ENCODE measurements around the gene GTF2I. TPM values are rescaled to one million over a fixed set of nuclear protein-coding genes. Genes with fewer than 3 reads are reported as not detected.
"Not testable (repeated sequence)": the region's sequence is repeated elsewhere in the genome, so short reads cannot be mapped to it uniquely, and the experiment has no call there.

The GTF2I gene
- total RNA-seq, 3 donors from 2014 or later: 161 to 195 (median 181) TPM

DNA sequence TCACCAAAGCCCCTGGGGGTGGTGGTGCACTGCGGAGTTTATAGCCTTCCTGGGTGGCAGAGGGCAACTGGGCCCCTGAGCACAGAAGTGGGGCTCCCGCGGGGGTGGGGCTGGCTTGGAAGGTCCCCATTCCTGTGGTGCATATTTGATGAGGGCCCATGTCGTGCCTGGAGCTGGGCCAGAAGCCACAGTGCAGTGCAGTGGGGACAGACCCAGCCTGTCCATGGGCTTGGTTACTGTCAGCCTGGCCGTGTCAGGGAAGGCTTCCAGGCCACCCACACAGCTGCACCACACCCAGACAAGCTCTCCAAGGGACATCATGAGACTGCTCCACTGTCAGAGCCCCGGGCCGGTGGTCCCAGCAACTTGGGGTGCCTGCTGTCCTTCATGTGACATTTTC is 109.0 kb downstream of the GTF2I start:
- not testable (repeated sequence) for H3K4me1 Mint-ChIP-seq (ENCODE audit: low read depth); H3K4me3 Mint-ChIP-seq; H3K27me3 Mint-ChIP-seq (ENCODE audit: low read depth); ATAC-seq; DNase-seq; H3K9me3 Mint-ChIP-seq; H3K36me3 Mint-ChIP-seq (ENCODE audit: insufficient read depth)

DNA sequence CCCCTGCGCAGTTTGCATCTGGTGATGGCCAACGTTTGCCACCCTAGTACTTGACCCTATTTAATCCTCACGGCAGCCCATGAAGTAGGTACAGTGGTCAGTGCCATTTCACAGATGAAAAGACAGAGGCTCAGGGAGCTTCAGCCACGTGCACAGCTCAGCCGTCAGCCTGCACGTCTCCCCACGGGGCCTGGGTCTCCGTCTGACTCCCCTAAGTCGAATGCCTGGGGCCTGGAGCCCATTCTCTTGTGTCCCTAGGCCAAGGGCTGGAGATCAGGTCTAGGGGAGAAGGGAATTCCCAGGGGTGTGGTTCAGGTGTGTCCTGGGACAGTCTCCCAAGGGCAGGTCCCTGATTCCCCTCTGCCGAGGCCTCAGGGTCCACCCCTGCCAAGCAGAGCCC is 109.5 kb downstream of the GTF2I start:
- H3K4me3 Mint-ChIP-seq; H3K9me3 Mint-ChIP-seq; H3K4me1 Mint-ChIP-seq (ENCODE audit: low read depth); H3K27me3 Mint-ChIP-seq (ENCODE audit: low read depth); H3K36me3 Mint-ChIP-seq (ENCODE audit: insufficient read depth); DNase-seq; ATAC-seq: not testable (repeated sequence)

DNA sequence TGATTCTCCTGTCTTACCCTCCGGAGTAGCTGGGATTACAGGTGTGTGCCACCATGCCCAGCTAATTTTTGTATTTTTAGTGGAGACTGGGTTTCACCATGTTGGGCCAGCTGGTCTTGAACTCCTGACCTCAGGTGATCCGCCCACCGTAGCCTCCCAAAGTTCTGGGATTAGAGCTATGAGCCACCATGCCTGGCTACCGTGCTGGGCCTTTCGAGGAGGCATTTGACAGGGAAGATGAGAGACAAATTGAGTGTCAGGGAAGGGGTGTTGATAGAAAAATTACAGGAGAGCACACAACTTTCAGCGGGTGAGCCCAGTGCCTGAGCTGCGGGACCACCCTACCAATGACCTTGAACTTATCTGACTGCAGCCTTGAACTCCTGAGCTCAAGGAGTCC is 112.5 kb downstream of the GTF2I start:
- not testable (repeated sequence) for H3K4me3 Mint-ChIP-seq; H3K27me3 Mint-ChIP-seq (ENCODE audit: low read depth); DNase-seq; H3K4me1 Mint-ChIP-seq (ENCODE audit: low read depth); H3K36me3 Mint-ChIP-seq (ENCODE audit: insufficient read depth); ATAC-seq; H3K9me3 Mint-ChIP-seq

DNA sequence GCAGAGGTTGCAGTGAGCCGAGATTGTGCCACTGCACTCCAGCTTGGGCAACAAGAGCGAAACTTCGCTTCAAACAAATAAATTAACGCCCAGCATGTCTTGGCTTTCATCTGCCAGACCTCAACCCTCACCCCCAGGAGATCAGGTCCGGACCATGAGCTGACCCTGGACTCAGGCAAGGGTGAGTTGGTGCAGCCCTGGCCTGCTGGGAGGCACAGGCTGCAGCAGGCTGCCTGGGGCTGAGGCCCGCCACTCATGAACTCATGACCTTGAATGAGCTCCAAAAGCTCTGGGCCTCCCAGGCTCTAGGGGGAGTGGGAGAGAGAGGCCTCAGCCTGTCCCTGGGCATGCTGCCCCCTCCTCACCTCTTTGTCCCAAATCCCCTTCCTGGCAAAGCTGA is 114.6 kb downstream of the GTF2I start:
- H3K27me3 Mint-ChIP-seq (ENCODE audit: low read depth); DNase-seq; ATAC-seq; H3K9me3 Mint-ChIP-seq; H3K4me3 Mint-ChIP-seq; H3K36me3 Mint-ChIP-seq (ENCODE audit: insufficient read depth); H3K4me1 Mint-ChIP-seq (ENCODE audit: low read depth): not testable (repeated sequence)

DNA sequence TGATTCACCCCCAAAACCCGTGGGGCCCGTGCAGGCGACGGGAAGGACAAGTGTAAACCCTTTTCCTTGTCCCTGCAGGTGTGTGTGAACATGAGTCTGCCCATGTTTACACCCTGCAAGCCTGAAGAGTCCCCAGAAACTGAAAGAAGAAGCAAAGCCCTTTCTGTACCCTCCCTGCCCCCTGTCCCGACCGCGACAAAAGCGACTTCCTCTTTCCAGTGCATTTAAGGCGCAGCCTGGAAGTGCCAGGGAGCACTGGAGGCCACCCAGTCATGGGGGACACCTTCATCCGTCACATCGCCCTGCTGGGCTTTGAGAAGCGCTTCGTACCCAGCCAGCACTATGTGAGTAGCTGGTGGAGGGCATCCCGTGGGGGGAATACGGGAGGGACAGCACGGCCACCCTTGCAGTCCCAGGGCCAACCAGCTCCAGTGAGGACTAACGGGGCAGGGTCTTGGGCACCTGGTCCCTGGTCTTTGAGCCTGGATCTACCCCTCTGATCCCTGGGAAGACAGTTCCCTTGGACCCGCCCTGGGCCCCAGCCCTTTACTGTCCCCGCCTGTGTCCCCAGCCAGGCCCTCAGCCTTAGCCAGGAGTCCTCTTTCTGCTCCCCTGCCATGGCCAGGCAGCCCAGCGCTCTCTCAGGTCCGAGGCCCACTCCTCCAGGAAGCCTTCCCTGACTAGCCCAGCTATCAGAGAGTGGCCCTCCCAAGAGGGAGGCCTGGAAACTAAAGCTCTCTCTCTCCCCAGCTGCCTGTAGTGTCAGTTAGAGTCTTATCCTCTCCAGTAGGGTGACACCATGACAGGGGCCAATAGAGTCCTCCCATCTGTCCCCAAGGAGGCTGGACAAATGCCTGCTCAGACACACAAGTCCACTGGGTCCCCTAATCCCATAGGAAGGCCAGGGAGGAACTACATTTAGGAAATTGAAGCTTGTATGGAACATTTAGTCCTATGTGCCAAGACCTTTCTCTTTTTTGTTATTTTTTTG is 116.5 kb downstream of the GTF2I start, which contains the start of gene NCF1:
Gene NCF1 (plus strand): TSS at position 252 of the 991 bp plus-strand sequence. CDS start 21 bp downstream, at position 273.
- ATAC-seq: peak in 1 of 2 donors; percentile 48
- H3K27me3 Mint-ChIP-seq (ENCODE audit: low read depth); H3K4me1 Mint-ChIP-seq (ENCODE audit: low read depth); H3K36me3 Mint-ChIP-seq (ENCODE audit: insufficient read depth); H3K9me3 Mint-ChIP-seq; DNase-seq; H3K4me3 Mint-ChIP-seq: not testable (repeated sequence)

DNA sequence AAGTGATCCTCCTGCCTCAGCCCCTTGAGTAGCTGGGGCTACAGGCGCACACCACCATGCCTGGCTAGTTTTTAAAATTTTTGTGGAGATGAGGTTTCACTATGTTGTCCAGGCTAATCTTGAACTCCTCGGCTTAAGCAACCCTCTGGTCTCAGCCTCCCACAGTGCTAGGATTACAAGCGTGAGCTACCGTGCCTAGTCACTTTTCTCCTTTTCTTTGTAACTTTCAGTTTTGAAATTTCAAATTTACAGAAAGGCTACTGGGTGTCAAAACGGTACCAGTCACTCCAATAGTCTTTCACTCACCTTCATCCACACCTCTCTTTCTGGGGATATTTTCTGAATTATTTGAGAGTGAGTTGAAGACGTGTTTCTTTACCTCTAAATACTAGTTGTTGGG is 117.6 kb downstream of the GTF2I start:
- not testable (repeated sequence) for H3K9me3 Mint-ChIP-seq; DNase-seq; H3K36me3 Mint-ChIP-seq (ENCODE audit: insufficient read depth); H3K4me3 Mint-ChIP-seq; H3K4me1 Mint-ChIP-seq (ENCODE audit: low read depth); H3K27me3 Mint-ChIP-seq (ENCODE audit: low read depth)
- peak in 1 of 2 donors; percentile 69 for ATAC-seq

DNA sequence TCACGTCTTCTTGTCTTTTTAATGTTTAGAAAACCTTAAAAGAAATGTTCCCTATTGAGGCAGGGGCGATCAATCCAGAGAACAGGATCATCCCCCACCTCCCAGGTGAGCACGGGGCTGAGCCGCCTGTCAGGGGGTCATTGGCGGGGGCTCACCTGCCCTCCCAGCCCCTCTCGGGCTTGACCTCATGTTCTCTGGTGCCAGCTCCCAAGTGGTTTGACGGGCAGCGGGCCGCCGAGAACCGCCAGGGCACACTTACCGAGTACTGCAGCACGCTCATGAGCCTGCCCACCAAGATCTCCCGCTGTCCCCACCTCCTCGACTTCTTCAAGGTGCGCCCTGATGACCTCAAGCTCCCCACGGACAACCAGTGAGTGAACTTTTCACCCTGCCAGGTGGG is 121.5 kb downstream of the GTF2I start:
- not testable (repeated sequence) for DNase-seq, ATAC-seq

DNA sequence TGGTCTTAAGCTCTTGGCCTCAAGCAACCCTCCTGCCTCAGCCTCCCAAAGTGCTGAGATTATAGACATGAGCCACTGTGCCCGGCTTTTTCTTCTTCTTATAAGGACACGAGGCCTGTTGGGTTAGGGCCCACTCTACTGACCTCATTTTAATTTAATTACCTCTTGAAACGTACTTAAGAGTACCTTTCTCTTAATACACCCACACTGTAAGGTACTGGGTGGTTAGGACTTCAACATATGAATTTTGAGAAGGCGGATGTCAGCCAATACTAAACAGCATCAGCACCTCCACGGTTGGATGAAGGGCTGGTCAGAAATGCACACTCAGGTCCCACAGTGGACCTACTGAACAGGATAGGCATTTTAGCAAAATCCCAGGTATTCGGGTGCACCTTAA is 124.2 kb downstream of the GTF2I start:
- not testable (repeated sequence) for ATAC-seq; H3K36me3 Mint-ChIP-seq (ENCODE audit: insufficient read depth); DNase-seq; H3K4me1 Mint-ChIP-seq (ENCODE audit: low read depth); H3K27me3 Mint-ChIP-seq (ENCODE audit: low read depth); H3K4me3 Mint-ChIP-seq; H3K9me3 Mint-ChIP-seq

More for the DNA sequence above, 121.5 kb downstream of the GTF2I start:
- H3K9me3 Mint-ChIP-seq; H3K4me3 Mint-ChIP-seq; H3K4me1 Mint-ChIP-seq (ENCODE audit: low read depth); H3K27me3 Mint-ChIP-seq (ENCODE audit: low read depth); H3K36me3 Mint-ChIP-seq (ENCODE audit: insufficient read depth): not testable (repeated sequence)

DNA sequence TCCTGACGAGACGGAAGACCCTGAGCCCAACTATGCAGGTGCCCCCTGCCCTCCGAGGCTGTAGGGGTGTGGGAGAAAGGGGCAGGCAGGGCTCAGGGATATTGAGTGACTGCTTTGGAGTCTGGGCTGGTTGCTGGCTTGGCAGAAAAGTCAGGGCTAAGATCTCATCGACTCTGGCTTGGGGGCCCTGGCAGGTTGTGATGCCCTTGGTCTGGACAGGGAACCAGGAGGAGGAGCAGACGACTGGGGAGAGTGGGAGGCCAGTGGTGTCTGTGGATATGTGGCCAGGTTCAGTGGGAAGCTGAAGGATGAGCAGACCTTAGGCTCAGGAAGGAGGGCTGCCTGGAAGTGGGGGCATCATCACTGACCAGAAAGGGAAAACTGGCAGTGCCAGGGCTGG is 126.1 kb downstream of the GTF2I start:
- H3K4me1 Mint-ChIP-seq (ENCODE audit: low read depth); H3K36me3 Mint-ChIP-seq (ENCODE audit: insufficient read depth); H3K27me3 Mint-ChIP-seq (ENCODE audit: low read depth); H3K9me3 Mint-ChIP-seq; DNase-seq; H3K4me3 Mint-ChIP-seq; ATAC-seq: not testable (repeated sequence)

DNA sequence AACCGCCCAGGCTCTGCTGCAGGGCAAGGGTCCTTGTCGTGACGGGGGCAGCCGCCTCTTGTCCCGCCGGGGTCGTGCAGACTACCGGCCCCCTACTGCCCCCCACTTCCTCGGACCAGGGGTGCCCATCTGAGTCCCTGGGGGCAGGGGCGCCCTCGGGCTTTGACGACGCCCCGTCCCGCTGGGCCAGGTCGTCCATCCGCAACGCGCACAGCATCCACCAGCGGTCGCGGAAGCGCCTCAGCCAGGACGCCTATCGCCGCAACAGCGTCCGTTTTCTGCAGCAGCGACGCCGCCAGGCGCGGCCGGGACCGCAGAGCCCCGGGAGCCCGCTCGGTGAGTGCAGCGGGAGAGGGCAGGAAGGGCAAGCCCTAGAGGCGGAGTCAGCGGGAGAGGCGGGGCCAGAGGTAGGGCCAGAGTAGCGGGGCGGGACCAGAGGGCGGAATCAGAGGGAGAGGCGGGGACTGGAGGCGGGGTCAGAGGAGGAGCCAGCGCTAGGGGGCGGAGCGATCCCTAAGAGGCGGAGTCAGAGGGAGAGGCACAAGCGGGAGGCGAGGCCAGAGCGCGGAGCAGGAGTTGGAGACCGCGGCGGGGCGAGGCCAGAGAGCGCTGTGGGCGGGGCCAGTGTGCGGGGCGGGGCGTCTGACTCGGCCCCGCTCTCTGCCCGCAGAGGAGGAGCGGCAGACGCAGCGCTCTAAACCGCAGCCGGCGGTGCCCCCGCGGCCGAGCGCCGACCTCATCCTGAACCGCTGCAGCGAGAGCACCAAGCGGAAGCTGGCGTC is 131.0 kb downstream of the GTF2I start:
- not testable (repeated sequence) for H3K9me3 Mint-ChIP-seq; H3K4me3 Mint-ChIP-seq; H3K27me3 Mint-ChIP-seq (ENCODE audit: low read depth); H3K36me3 Mint-ChIP-seq (ENCODE audit: insufficient read depth); H3K4me1 Mint-ChIP-seq (ENCODE audit: low read depth)
- DNase-seq (peak; percentile 96), ATAC-seq (peak; percentile 90 to 94)

DNA sequence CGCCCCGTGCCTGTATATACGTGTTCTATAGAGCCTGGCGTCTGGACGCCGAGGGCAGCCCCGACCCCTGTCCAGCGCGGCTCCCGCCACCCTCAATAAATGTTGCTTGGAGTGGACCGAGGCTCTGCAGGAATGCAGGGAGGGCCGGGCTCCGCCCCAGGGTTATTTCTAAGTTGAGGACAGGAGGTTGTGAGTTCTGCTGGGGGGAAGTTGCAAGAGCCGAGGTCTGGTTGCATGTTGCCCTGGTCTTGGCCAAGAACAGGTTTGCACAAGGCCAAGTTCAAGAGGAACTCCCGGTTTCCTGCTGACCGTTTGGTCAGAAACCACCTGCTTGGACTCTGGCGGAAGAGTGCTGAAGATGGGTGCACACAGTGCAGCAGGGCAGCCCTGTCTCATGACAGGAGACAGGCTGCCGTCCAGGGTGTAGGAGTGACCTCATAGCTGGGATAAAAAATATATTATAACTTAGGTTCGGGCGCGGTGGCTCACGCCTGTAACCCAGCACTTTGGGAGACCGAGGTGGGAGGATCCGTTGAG is 131.8 kb downstream of the GTF2I start:
- H3K4me3 Mint-ChIP-seq: not testable (repeated sequence)

DNA sequence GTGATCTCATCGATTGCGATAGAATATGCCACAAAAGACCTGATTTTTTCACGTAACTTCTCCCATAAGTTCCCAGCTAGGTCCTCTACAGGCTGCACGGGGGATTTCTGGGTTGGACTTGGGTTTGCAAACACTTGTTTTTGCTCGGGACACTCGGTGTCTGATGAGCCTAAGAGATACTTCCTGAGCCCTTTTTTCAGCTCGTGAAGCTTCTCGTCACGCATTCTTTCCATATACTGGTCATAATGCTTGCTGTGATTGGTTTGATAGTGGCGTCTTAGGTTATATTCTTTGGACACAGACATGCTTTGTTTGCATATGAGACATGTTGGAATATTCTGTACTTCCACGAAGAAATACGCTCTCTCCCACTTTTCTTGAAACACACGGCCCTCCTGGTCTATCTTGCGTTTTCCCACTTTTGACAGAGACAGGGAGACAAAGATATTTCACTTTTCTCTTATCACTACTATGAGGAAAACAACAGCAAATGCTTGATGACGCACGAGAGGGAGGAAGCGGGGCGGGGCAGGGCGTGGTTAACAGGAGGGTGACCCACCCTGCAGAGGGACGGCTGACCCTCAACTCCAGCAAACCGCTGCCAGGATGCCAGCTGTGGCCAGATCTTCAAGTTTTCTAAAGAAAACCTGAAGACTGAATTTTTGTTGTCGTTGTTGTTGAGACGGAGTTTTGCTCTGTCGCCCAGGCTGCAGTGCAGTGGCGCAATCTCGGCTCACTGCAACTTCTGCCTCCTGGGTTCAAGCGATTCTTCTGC is 140.5 kb downstream of the GTF2I start:
- not testable (repeated sequence) for H3K9me3 Mint-ChIP-seq; H3K27me3 Mint-ChIP-seq (ENCODE audit: low read depth); H3K4me1 Mint-ChIP-seq (ENCODE audit: low read depth); DNase-seq; H3K4me3 Mint-ChIP-seq; H3K36me3 Mint-ChIP-seq (ENCODE audit: insufficient read depth)
- ATAC-seq: peak in 1 of 2 donors; percentile 4

More for the DNA sequence above, 131.8 kb downstream of the GTF2I start:
- H3K4me1 Mint-ChIP-seq (ENCODE audit: low read depth); H3K27me3 Mint-ChIP-seq (ENCODE audit: low read depth); ATAC-seq; H3K36me3 Mint-ChIP-seq (ENCODE audit: insufficient read depth); H3K9me3 Mint-ChIP-seq; DNase-seq: not testable (repeated sequence)

DNA sequence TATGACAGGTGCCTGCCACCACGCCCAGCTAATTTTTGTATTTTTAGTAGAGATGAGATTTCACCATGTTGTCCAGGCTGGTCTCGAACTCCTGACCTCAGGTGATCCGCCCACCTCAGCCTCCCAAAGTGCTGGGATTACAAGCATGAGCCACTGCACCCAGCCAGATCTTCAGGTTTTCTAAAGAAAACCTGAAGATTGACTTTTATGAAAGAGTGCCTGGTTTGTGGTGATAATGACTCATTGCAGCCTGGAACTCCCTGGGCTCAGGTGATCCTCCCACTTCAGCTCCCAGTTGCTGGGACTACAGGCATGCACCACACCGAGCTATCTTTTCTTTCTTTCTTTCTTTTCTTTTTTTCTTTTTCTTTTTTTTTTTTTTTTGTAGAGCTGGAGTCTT is 141.1 kb downstream of the GTF2I start:
- not testable (repeated sequence) for H3K4me1 Mint-ChIP-seq (ENCODE audit: low read depth); H3K4me3 Mint-ChIP-seq; DNase-seq; H3K36me3 Mint-ChIP-seq (ENCODE audit: insufficient read depth); H3K27me3 Mint-ChIP-seq (ENCODE audit: low read depth); H3K9me3 Mint-ChIP-seq
- ATAC-seq: peak; percentile 54 to 73
